H9 (cell line): Measurements from ENCODE around the gene M6PR. TPM values are rescaled to one million over a fixed set of nuclear protein-coding genes. Genes with fewer than 3 reads are reported as not detected.

Experiments used
- DNase-seq: peaks from one replicate; pipeline ENCODE4 v3.0.0-alpha.2; 2017
- H2AFZ ChIP-seq: one replicate; pipeline ENCODE4 v1.6.1; 2013; ENCODE audit warnings: mild to moderate bottlenecking, low read length, control low read depth, moderate library complexity
- H2AK5ac ChIP-seq: 2 replicates; pipeline ENCODE4 v1.6.1; 2013; ENCODE audit warnings: low read length, control low read depth, mixed read lengths; ENCODE audit not compliant: insufficient read length
- H2BK120ac ChIP-seq: one replicate; pipeline ENCODE4 v1.6.1; 2013; ENCODE audit warnings: low read depth, mild to moderate bottlenecking, low read length, control low read depth, inconsistent platforms; ENCODE audit not compliant: poor library complexity, severe bottlenecking
- H2BK12ac ChIP-seq: 2 replicates; pipeline ENCODE4 v1.6.1; 2013; ENCODE audit warnings: low read length, control low read depth, mixed read lengths, low read depth; ENCODE audit not compliant: insufficient read length
- H2BK15ac ChIP-seq: 2 replicates; pipeline ENCODE4 v1.6.1; 2013; ENCODE audit warnings: low read depth, low read length, control low read depth
- H2BK20ac ChIP-seq: one replicate; pipeline ENCODE4 v1.6.1; 2013; ENCODE audit warnings: low read depth, mild to moderate bottlenecking, low read length, control low read depth, inconsistent platforms; ENCODE audit not compliant: poor library complexity, severe bottlenecking
- H2BK5ac ChIP-seq: 2 replicates; pipeline ENCODE4 v1.6.1; 2013; ENCODE audit warnings: low read length, control low read depth, mixed read lengths; ENCODE audit not compliant: insufficient read length
- H3K14ac ChIP-seq: 2 replicates; pipeline ENCODE4 v1.6.1; 2013; ENCODE audit warnings: low read length, control low read depth; ENCODE audit not compliant: insufficient read depth
- H3K18ac ChIP-seq: 2 replicates; pipeline ENCODE4 v1.6.1; 2013; ENCODE audit warnings: low read depth, mild to moderate bottlenecking, mixed read lengths, low read length, control low read depth; ENCODE audit not compliant: insufficient read length
- H3K23ac ChIP-seq: 2 replicates; pipeline ENCODE4 v1.6.1; 2013; ENCODE audit warnings: low read length, control low read depth, mixed read lengths, low read depth; ENCODE audit not compliant: insufficient read length
- H3K23me2 ChIP-seq: 2 replicates; pipeline ENCODE4 v1.6.1; 2013; ENCODE audit warnings: low read depth, mild to moderate bottlenecking, mixed read lengths, low read length, control low read depth; ENCODE audit not compliant: insufficient read length, poor library complexity, severe bottlenecking
- H3K27ac ChIP-seq: 2 replicates; pipeline ENCODE4 v1.5.1; 2013; ENCODE audit warnings: low read length, control low read depth, mixed read lengths, low read depth; ENCODE audit not compliant: insufficient read length
- H3K27me3 ChIP-seq: 2 replicates; pipeline ENCODE4 v1.6.1; 2013; ENCODE audit warnings: low read length, control low read depth, inconsistent platforms; ENCODE audit not compliant: insufficient read depth
- H3K4ac ChIP-seq: 2 replicates; pipeline ENCODE4 v1.6.1; 2013; ENCODE audit warnings: low read depth, mild to moderate bottlenecking, control low read depth, inconsistent platforms, low read length, moderate library complexity
- H3K4me1 ChIP-seq: 2 replicates; pipeline ENCODE4 v1.6.1; 2013; ENCODE audit warnings: low read length, control low read depth, inconsistent platforms; ENCODE audit not compliant: insufficient read depth
- H3K4me2 ChIP-seq: 2 replicates; pipeline ENCODE4 v1.6.1; 2013; ENCODE audit warnings: low read length, control low read depth, mixed read lengths; ENCODE audit not compliant: insufficient read length, insufficient read depth
- H3K56ac ChIP-seq: 2 replicates; pipeline ENCODE4 v1.6.1; 2013; ENCODE audit warnings: low read depth, mild to moderate bottlenecking, mixed read lengths, low read length, control low read depth; ENCODE audit not compliant: insufficient read length
- H3K79me1 ChIP-seq: 2 replicates; pipeline ENCODE4 v1.6.1; 2013; ENCODE audit warnings: low read depth, mild to moderate bottlenecking, moderate library complexity, low read length, control low read depth, inconsistent platforms; ENCODE audit not compliant: insufficient read depth, poor library complexity, severe bottlenecking
- H3K79me2 ChIP-seq: 2 replicates; pipeline ENCODE4 v1.6.1; 2013; ENCODE audit warnings: low read length, control low read depth, inconsistent platforms; ENCODE audit not compliant: insufficient read depth
- H3K9ac ChIP-seq: 2 replicates; pipeline ENCODE4 v1.6.1; 2013; ENCODE audit warnings: low read length, control low read depth, mixed read lengths; ENCODE audit not compliant: insufficient read length; ENCODE audit errors: extremely low read depth
- H3K9me3 ChIP-seq: one replicate; pipeline ENCODE4 v1.6.1; 2013; ENCODE audit warnings: low read depth, low read length, inconsistent platforms; ENCODE audit not compliant: control insufficient read depth
- H3T11ph ChIP-seq: one replicate; pipeline ENCODE4 v1.6.1; 2013; ENCODE audit warnings: mild to moderate bottlenecking, low read length, control low read depth, inconsistent platforms
- H4K20me1 ChIP-seq: one replicate; pipeline ENCODE4 v1.6.1; 2013; ENCODE audit not compliant: control insufficient read depth, insufficient read length, insufficient read depth
- H4K5ac ChIP-seq: 2 replicates; pipeline ENCODE4 v1.6.1; 2013; ENCODE audit warnings: low read depth, mild to moderate bottlenecking, mixed read lengths, low read length, control low read depth; ENCODE audit not compliant: insufficient read length
- H4K8ac ChIP-seq: replicated peaks from 2 replicates; pipeline ENCODE4 v1.6.1; 2013; ENCODE audit warnings: low read length, control low read depth, mixed read lengths, low read depth; ENCODE audit not compliant: insufficient read length
- H4K91ac ChIP-seq: 2 replicates; pipeline ENCODE4 v1.6.1; 2013; ENCODE audit warnings: low read depth, mild to moderate bottlenecking, moderate library complexity, mixed read lengths, low read length, control low read depth; ENCODE audit not compliant: insufficient read length
- H3K27ac Mint-ChIP-seq, 3 experiments: 2 replicates in 2 of 3; 3 replicates in 1 of 3; pipeline ENCODE4 v1.8.0; 2020 to 2021; ENCODE audit warnings: mixed read lengths in 3 of 3, mild to moderate bottlenecking in 1 of 3, moderate library complexity in 1 of 3
- H3K27me3 Mint-ChIP-seq: 2 replicates; pipeline ENCODE4 v1.8.0; 2021; ENCODE audit warnings: low read depth, mild to moderate bottlenecking, moderate library complexity, mixed read lengths
- H3K36me3 Mint-ChIP-seq, 3 experiments: 2 replicates in 2 of 3; 3 replicates in 1 of 3; pipeline ENCODE4 v1.8.0; 2020 to 2021; ENCODE audit warnings: low read depth in 3 of 3, mixed read lengths in 3 of 3; ENCODE audit not compliant: insufficient read depth in 1 of 3
- H3K4me1 Mint-ChIP-seq, 2 experiments: 2 replicates each; pipeline ENCODE4 v1.8.0; 2020; ENCODE audit warnings: mixed read lengths in 2 of 2
- H3K4me3 Mint-ChIP-seq, 2 experiments: 2 replicates in 1 of 2; 3 replicates in 1 of 2; pipeline ENCODE4 v1.8.0; 2020 to 2021; ENCODE audit warnings: mild to moderate bottlenecking in 2 of 2, mixed read lengths in 2 of 2, moderate library complexity in 1 of 2
- H3K9me3 Mint-ChIP-seq, 2 experiments: 2 replicates in 1 of 2; 3 replicates in 1 of 2; pipeline ENCODE4 v1.8.0; 2020; ENCODE audit warnings: mild to moderate bottlenecking in 2 of 2, mixed read lengths in 2 of 2, moderate library complexity in 1 of 2
- WGBS: extraction: QIAGEN DNeasy Blood & Tissue Kit; methylation state at CpG from one replicate; pipeline ENCODE4 v1.1.7; 2013; ENCODE audit warnings: missing lambda C conversion rate, low lambda C conversion rate, mixed read lengths; ENCODE audit not compliant: insufficient read length; ENCODE audit errors: extremely low coverage; 5-methylcytosine and 5-hydroxymethylcytosine counted together
- total RNA-seq: library from RNA; stranded (reverse); gene quantifications from 2 replicates; pipeline ENCODE4 v1.2.1, GENCODE V29; 2021
- TF ChIP-seq, protein P1 (sequence below): fragments of 200-600 bp; sonication (generic); conservative IDR thresholded peaks from 3 replicates; pipeline ENCODE4 v1.8.0; 2021; ENCODE audit warnings: antibody characterized with exemption, mild to moderate bottlenecking

M6PR gene
- total RNA-seq, 1 experiment from 2014 or later: 163 TPM

DNA sequence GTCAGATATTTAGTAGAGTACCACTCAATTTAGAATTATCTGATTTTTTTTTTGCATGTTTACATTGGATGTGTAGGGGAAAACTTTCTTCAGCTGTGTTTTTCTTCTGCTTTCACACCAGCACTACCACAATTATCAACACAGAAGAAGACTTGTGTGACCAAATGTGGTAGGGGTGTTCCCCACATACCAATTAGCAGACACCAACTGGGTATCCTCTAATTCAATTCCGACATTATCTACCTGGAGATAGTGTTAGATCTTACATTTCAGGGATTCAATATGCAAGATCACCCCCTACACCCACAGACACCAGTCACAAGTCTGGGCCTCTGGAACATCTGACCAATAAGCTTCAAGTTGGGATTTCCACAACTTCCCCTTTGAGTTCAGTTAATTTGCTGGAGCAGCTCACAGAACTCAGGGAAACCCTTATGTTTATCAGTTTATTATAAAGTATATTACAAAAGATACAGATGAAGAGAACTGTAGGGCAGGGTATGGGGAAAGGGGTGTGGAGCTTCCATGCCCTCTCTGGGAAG lies 35.8 kb upstream of the M6PR start:
- Histone ChIP-seq H2BK20ac (no peak overlapping the region), H2BK5ac (no peak overlapping the region), H3K23me2 (no peaks in the 10 kb centered on the region), H2BK15ac (no peak overlapping the region), H3K4me2 (no peak overlapping the region), H3K23ac (no peak overlapping the region), H3K79me2 (no peaks in the 10 kb centered on the region), H3K9ac (no peak overlapping the region), H3K27me3 (no peaks in the 10 kb centered on the region), H3K18ac (no peak overlapping the region), H3K27ac (no peak overlapping the region), H4K20me1 (no peaks in the 10 kb centered on the region), H3K14ac (no peak overlapping the region), H4K5ac (no peak overlapping the region), H2AFZ (no peak overlapping the region), H3K56ac (no peak overlapping the region), H4K8ac (no peak overlapping the region), H3K79me1 (no peaks in the 10 kb centered on the region), H2BK120ac (no peak overlapping the region), H2BK12ac (no peak overlapping the region), H3K4ac (no peak overlapping the region), H3K9me3 (no peaks in the 10 kb centered on the region), H4K91ac (no peak overlapping the region), H3T11ph (no peak overlapping the region), H3K4me1 (no peaks in the 10 kb centered on the region), H2AK5ac (no peak overlapping the region)
- Mint-ChIP-seq H3K4me1 (no peaks in the 10 kb centered on the region), H3K27me3 (no peaks in the 10 kb centered on the region), H3K4me3 (no peak overlapping the region), H3K36me3 (no peaks in the 10 kb centered on the region), H3K9me3 (no peaks in the 10 kb centered on the region), H3K27ac (no peak overlapping the region)
- no peak for DNase-seq
- WGBS: no CpG with 5 or more reads among the region's 1 CpG
- TF ChIP-seq, protein P1, sequence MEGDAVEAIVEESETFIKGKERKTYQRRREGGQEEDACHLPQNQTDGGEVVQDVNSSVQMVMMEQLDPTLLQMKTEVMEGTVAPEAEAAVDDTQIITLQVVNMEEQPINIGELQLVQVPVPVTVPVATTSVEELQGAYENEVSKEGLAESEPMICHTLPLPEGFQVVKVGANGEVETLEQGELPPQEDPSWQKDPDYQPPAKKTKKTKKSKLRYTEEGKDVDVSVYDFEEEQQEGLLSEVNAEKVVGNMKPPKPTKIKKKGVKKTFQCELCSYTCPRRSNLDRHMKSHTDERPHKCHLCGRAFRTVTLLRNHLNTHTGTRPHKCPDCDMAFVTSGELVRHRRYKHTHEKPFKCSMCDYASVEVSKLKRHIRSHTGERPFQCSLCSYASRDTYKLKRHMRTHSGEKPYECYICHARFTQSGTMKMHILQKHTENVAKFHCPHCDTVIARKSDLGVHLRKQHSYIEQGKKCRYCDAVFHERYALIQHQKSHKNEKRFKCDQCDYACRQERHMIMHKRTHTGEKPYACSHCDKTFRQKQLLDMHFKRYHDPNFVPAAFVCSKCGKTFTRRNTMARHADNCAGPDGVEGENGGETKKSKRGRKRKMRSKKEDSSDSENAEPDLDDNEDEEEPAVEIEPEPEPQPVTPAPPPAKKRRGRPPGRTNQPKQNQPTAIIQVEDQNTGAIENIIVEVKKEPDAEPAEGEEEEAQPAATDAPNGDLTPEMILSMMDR: no peak
